HepG2 (cell line): ENCODE results near the gene DNMT3B. TPM values are rescaled to one million over a fixed set of nuclear protein-coding genes. Genes with fewer than 3 reads are reported as not detected.

Experiments
- ATF7-NPFF ChIP-seq: sonication (generic); formaldehyde crosslinking; IDR thresholded peaks from 2 replicates; pipeline ENCODE4 v1.8.1; 2023; ENCODE audit warnings: mild to moderate bottlenecking, low read depth, missing genetic modification reagents, moderate library complexity
- FOXO4 ChIP-seq: sonication (generic); formaldehyde crosslinking; conservative IDR thresholded peaks from 2 replicates; pipeline ENCODE4 v1.8.1; 2023; ENCODE audit warnings: missing genetic modification reagents
- MEF2D ChIP-seq: sonication (generic); formaldehyde crosslinking; IDR thresholded peaks from 2 replicates; pipeline ENCODE4 v1.5.1; 2020; ENCODE audit warnings: mild to moderate bottlenecking, missing genetic modification reagents
- MXD4 ChIP-seq: IDR thresholded peaks from 2 replicates; pipeline ENCODE4 v1.6.1; 2016; ENCODE audit warnings: mild to moderate bottlenecking, missing biosample characterization, missing genetic modification reagents
- NFAT5 ChIP-seq: sonication (generic); formaldehyde crosslinking; IDR thresholded peaks from 2 replicates; pipeline ENCODE4 v1.4.0; 2020; ENCODE audit warnings: missing genetic modification reagents
- REPIN1 ChIP-seq: sonication (generic); formaldehyde crosslinking; IDR thresholded peaks from 2 replicates; pipeline ENCODE4 v1.8.0; 2022; ENCODE audit warnings: missing genetic modification reagents, low read depth, mild to moderate bottlenecking, borderline replicate concordance
- RFX1 ChIP-seq: fragments of 450-650 bp; IDR thresholded peaks from 2 replicates; pipeline ENCODE4 v1.6.1; 2017
- TFAP4 ChIP-seq: sonication (generic); IDR thresholded peaks from 2 replicates; pipeline ENCODE4 v1.6.1; 2016; ENCODE audit warnings: low read depth, borderline replicate concordance
- ZBTB10 ChIP-seq: sonication (generic); formaldehyde crosslinking; IDR thresholded peaks from 2 replicates; pipeline ENCODE4 v1.4.0; 2020; ENCODE audit warnings: missing genetic modification reagents, borderline replicate concordance
- ZFP90 ChIP-seq: sonication (generic); formaldehyde crosslinking; IDR thresholded peaks from 2 replicates; pipeline ENCODE4 v1.8.0; 2022; ENCODE audit warnings: missing genetic modification reagents, mild to moderate bottlenecking, inconsistent platforms, borderline replicate concordance
- ZNF101 ChIP-seq: sonication (generic); formaldehyde crosslinking; IDR thresholded peaks from 2 replicates; pipeline ENCODE4 v1.4.0; 2020; ENCODE audit warnings: mild to moderate bottlenecking, low read depth, missing genetic modification reagents, borderline replicate concordance
- ZNF296 ChIP-seq: sonication (generic); formaldehyde crosslinking; conservative IDR thresholded peaks from 2 replicates; pipeline ENCODE4 v1.5.0; 2020; ENCODE audit warnings: mild to moderate bottlenecking, missing genetic modification reagents
- ZNF543 ChIP-seq: sonication (generic); formaldehyde crosslinking; IDR thresholded peaks from 2 replicates; pipeline ENCODE4 v1.4.0; 2020; ENCODE audit warnings: mild to moderate bottlenecking, missing genetic modification reagents
- ZNF580 ChIP-seq: IDR thresholded peaks from 2 replicates; pipeline ENCODE4 v1.6.1; 2016; ENCODE audit warnings: low read depth, borderline replicate concordance
- ZNF614 ChIP-seq: IDR thresholded peaks from 2 replicates; pipeline ENCODE4 v1.6.1; 2018; ENCODE audit warnings: missing biosample characterization, missing genetic modification reagents, inconsistent platforms, borderline replicate concordance
- ZNF672 ChIP-seq: sonication (generic); formaldehyde crosslinking; IDR thresholded peaks from 2 replicates; pipeline ENCODE4 v1.8.1; 2022; ENCODE audit warnings: missing genetic modification reagents
- ZNF75D ChIP-seq: sonication (generic); formaldehyde crosslinking; IDR thresholded peaks from 2 replicates; pipeline ENCODE4 v1.8.1; 2023; ENCODE audit warnings: missing genetic modification reagents, mild to moderate bottlenecking, borderline replicate concordance
- polyA plus RNA-seq, 8 experiments: library from polyadenylated mRNA; depleted of rRNA in 3 of 8; stranded (reverse) in 7 of 8; unstranded in 1 of 8; fragments of >200 nt; fragmentation: Illumina TruSeq in 4 of 8; extraction: Trizol in 4 of 8; gene quantifications; 2 replicates each; pipeline versions ENCODE4 v1.2.1 to v1.2.3, GENCODE V29; 2011 to 2016; ENCODE audit warnings: low read depth in 4 of 8, missing spikeins in 1 of 8, mixed read lengths in 1 of 8; ENCODE audit not compliant: insufficient read depth in 1 of 8
- total RNA-seq, 5 experiments: library from RNA; depleted of rRNA; stranded (reverse); fragments of >200 nt; fragmentation: Illumina TruSeq; extraction: Trizol; gene quantifications; 2 replicates each; pipeline ENCODE4 v1.2.3, GENCODE V29; 2016; ENCODE audit warnings: low read depth in 1 of 5

The DNMT3B gene
- total and polyA plus RNA-seq, 2 of the 13 experiments (the other 11 are each of a cell fraction or from before 2014, with no cell fraction given): 3.8 to 13.9 TPM

- TF ChIP-seq FOXO4 (CRISPR knock-in tag) (0 out of 2 replicates have a peak, but pooled peaks have one; percentile 68), NFAT5 (CRISPR knock-in tag) (0 out of 2 replicates have a peak, but pooled peaks have one; percentile 19), ZNF614 (CRISPR knock-in tag) (no peak), MEF2D (peak; percentile 54; the same call in 1 of the 2 replicates), RFX1 (no peak), ZNF101 (CRISPR knock-in tag) (no peak), ZNF543 (CRISPR knock-in tag) (0 out of 2 replicates have a peak, but pooled peaks have one; percentile 47), ATF7-NPFF (CRISPR knock-in tag) (peak; percentile 92), ZBTB10 (0 out of 2 replicates have a peak, but pooled peaks have one; percentile 3), ZNF672 (peak; percentile 85; the same call in 1 of the 2 replicates), TFAP4 (peak; percentile 43; the same call in 1 of the 2 replicates), ZNF296 (no peak), ZNF75D (CRISPR knock-in tag) (no peak), ZFP90 (0 out of 2 replicates have a peak, but pooled peaks have one; percentile 8), REPIN1 (CRISPR knock-in tag) (peak; percentile 19; the same call in 1 of the 2 replicates), MXD4 (CRISPR knock-in tag) (peak; percentile 44; the same call in 1 of the 2 replicates), ZNF580 (CRISPR knock-in tag) (no peak)
Measured at GRCh38 chr20:32743237-32744112, 18.7 kb upstream of the DNMT3B start, which contains the start of gene COMMD7 (continued).
